GM12892 (cell line): ENCODE measurements around the gene CLEC2A.

Source experiments
- DNase-seq: peaks from one replicate; pipeline ENCODE4 v3.0.0; 2011; ENCODE audit not compliant: insufficient read length
- FAIRE-seq: peaks from 2 replicates; lab custom pipeline; 2011; peaks lifted over from hg19 to GRCh38; lab: Jason Lieb, UNC
- POLR2A ChIP-seq: IDR thresholded peaks from 2 replicates; pipeline ENCODE4 v1.6.1; 2011; ENCODE audit warnings: low read depth, low read length, control low read depth
- POLR2AphosphoS5 ChIP-seq: IDR thresholded peaks from 2 replicates; pipeline ENCODE4 v1.6.1; 2011; ENCODE audit warnings: low read depth, low read length, control low read depth
- TAF1 ChIP-seq: IDR thresholded peaks from 2 replicates; pipeline ENCODE4 v1.6.1; 2011; ENCODE audit warnings: low read depth, mild to moderate bottlenecking, control low read depth, low read length, borderline replicate concordance

The CLEC2A gene

GRCh38 chr12:9951026-9951675 is 19.0 kb upstream of the CLEC2A start:
- no peak for FAIRE-seq
- DNase-seq, result no peak

GRCh38 chr12:9948606-9949296 is 16.6 kb upstream of the CLEC2A start:
- TF ChIP-seq POLR2AphosphoS5 (no peak), POLR2A (no peak), TAF1 (no peak)
- peak; percentile 95 for FAIRE-seq
- peak; percentile 14 for DNase-seq

More at GRCh38 chr12:9951026-9951675, 19.0 kb upstream of the CLEC2A start:
- TF ChIP-seq TAF1 (no peak), POLR2AphosphoS5 (no peak), POLR2A (no peak)

- FAIRE-seq, result peak; percentile 86
- TF ChIP-seq POLR2AphosphoS5, result no peak
- TF ChIP-seq TAF1, result no peak
- TF ChIP-seq POLR2A, result no peak
- no peak for DNase-seq
Observed at GRCh38 chr12:9947674-9948073, 15.5 kb upstream of the CLEC2A start.

GRCh38 chr12:9944391-9944790 is 12.2 kb upstream of the CLEC2A start:
- no peak for TF ChIP-seq POLR2AphosphoS5
- DNase-seq (no peak), FAIRE-seq (no peak)

GRCh38 chr12:9943240-9943639 is 11.1 kb upstream of the CLEC2A start:
- FAIRE-seq (no peak), DNase-seq (no peak)

GRCh38 chr12:9941838-9942237 is 9.7 kb upstream of the CLEC2A start:
- no peak for FAIRE-seq
- no peak for DNase-seq
- TF ChIP-seq POLR2AphosphoS5 (no peak), TAF1 (no peak), POLR2A (no peak)

More at GRCh38 chr12:9943240-9943639, 11.1 kb upstream of the CLEC2A start:
- TF ChIP-seq TAF1, result no peak
- no peak for TF ChIP-seq POLR2AphosphoS5
- TF ChIP-seq POLR2A, result no peak

GRCh38 chr12:9940375-9940774 is 8.2 kb upstream of the CLEC2A start:
- no peak for TF ChIP-seq TAF1
- DNase-seq, result no peak
- FAIRE-seq, result no peak

- DNase-seq, result no peak
- TF ChIP-seq POLR2A (no peak), TAF1 (no peak), POLR2AphosphoS5 (no peak)
- FAIRE-seq, result no peak
Observed at GRCh38 chr12:9936591-9936990, 4.4 kb upstream of the CLEC2A start.

GRCh38 chr12:9935026-9935425 is 2.9 kb upstream of the CLEC2A start:
- no peak for FAIRE-seq
- no peak for DNase-seq
- TF ChIP-seq POLR2AphosphoS5 (no peak), TAF1 (no peak), POLR2A (no peak)

- no peak for TF ChIP-seq POLR2AphosphoS5
- no peak for FAIRE-seq
- no peak for DNase-seq
Observed at GRCh38 chr12:9933958-9934357, 1.8 kb upstream of the CLEC2A start.

- DNase-seq, result no peak
- no peak for FAIRE-seq
- no peak for TF ChIP-seq POLR2AphosphoS5
- TF ChIP-seq POLR2A, result no peak
- no peak for TF ChIP-seq TAF1
Observed at GRCh38 chr12:9931245-9931644, 925 bp downstream of the CLEC2A start.

- no peak for TF ChIP-seq POLR2AphosphoS5
- FAIRE-seq (no peak), DNase-seq (no peak)
Observed at GRCh38 chr12:9928607-9929006, 3.6 kb downstream of the CLEC2A start.
